ENCODE results near the gene SLX9. TPM values are rescaled to one million over a fixed set of nuclear protein-coding genes. Genes with fewer than 3 reads are reported as not detected.

Gene SLX9
- polyA plus RNA-seq, 1 donor (not counting 4 experiments of a cell fraction or from before 2014, with no cell fraction given) = 21.8 TPM

DNA sequence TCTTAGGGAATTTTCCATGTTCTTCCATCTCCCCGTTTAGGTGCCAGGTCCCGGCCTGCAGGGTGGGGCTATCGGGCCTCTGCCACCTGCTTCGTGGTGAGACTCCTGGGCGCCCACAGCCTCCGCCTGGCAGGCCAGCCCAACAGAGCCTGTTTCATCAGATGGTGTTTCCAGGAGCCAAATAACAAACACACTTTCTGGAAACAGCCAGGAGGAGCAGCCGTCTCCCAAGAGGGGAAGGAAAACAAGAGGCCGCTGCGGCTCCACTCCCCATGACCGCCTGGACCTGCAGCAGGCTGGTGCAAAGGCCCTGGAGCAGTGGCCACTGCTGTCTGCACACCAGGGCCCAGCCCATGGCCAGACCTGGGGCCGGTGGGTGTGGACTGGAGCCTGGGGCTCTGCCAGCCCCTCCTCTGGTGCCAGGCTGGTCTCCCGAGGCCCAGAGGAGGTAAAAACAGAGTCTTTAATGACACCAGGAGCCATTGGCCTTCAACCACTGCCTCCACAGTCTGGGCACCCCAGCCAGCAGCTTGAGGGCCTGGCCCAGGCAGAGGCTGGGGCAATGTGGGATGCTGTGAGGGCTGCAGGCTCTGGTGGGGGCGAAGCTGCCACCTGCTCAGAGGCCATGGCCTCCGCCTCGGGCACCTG, 55.0 kb downstream of the SLX9 start:
- FAIRE-seq (no peak), DNase-seq (ENCODE audit: low read depth, low spot score) (no peak)
- Histone ChIP-seq H3K9me3 (ENCODE audit: control insufficient read depth, low read depth, low read length) (no peaks in the 10 kb centered on the region), H4K20me1 (ENCODE audit: control insufficient read depth, extremely low read depth, insufficient read depth, low read length) (no peaks in the 10 kb centered on the region), H3K36me3 (ENCODE audit: control insufficient read depth in 2 of 2, extremely low read depth in 1 of 2, insufficient read depth in 2 of 2, low read length in 2 of 2) (no peaks in the 10 kb centered on the region), H3K27me3 (ENCODE audit: control insufficient read depth, extremely low read depth, insufficient read depth, low read length) (peaks cover 11% of the 10 kb centered on the region), H3K79me2 (ENCODE audit: control insufficient read depth, insufficient read depth, low read length) (no peaks in the 10 kb centered on the region), H3K4me2 (ENCODE audit: control insufficient read depth, extremely low read depth, insufficient read depth, low read depth, low read length) (peak overlapping the region; percentile 16), H2AFZ (ENCODE audit: control insufficient read depth, low read length) (no peak overlapping the region), H3K4me3 (ENCODE audit: control insufficient read depth in 2 of 3, extremely low read depth in 1 of 3, insufficient read depth in 2 of 3, low read depth in 1 of 3, low read length in 3 of 3) (no peak overlapping the region), H3K4me1 (ENCODE audit: control insufficient read depth, extremely low read depth, insufficient read depth, low read length) (peaks cover 15% of the 10 kb centered on the region), H3K27ac (ENCODE audit: control insufficient read depth, insufficient read depth, low read length) (no peak overlapping the region), H3K9ac (ENCODE audit: control insufficient read depth, extremely low read depth, insufficient read depth, low read length) (no peak overlapping the region), H3K9me1 (ENCODE audit: control insufficient read depth, extremely low read depth, insufficient read depth, low read length) (no peaks in the 10 kb centered on the region)
- dilution Hi-C loops (cut with MboI; ENCODE audit: extremely low pct_ligation_motif_present, low sequenced_read_pairs) = no loop called here
- no peak for TF ChIP-seq EZH2 (IDR thresholded peaks at IDR 0.05; ENCODE audit: low read length)
- TF ChIP-seq, protein P1, sequence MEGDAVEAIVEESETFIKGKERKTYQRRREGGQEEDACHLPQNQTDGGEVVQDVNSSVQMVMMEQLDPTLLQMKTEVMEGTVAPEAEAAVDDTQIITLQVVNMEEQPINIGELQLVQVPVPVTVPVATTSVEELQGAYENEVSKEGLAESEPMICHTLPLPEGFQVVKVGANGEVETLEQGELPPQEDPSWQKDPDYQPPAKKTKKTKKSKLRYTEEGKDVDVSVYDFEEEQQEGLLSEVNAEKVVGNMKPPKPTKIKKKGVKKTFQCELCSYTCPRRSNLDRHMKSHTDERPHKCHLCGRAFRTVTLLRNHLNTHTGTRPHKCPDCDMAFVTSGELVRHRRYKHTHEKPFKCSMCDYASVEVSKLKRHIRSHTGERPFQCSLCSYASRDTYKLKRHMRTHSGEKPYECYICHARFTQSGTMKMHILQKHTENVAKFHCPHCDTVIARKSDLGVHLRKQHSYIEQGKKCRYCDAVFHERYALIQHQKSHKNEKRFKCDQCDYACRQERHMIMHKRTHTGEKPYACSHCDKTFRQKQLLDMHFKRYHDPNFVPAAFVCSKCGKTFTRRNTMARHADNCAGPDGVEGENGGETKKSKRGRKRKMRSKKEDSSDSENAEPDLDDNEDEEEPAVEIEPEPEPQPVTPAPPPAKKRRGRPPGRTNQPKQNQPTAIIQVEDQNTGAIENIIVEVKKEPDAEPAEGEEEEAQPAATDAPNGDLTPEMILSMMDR (optimal IDR thresholded peaks at IDR 0.05 in 1 of 3, IDR thresholded peaks at IDR 0.05 in 1 of 3, conservative IDR thresholded peaks at IDR 0.05 in 1 of 3; ENCODE audit: extremely low read depth in 1 of 3, insufficient read depth in 2 of 3, low read length in 3 of 3) = peak in 1 of 3 experiments; percentile 6

- TF ChIP-seq, protein P1 (optimal IDR thresholded peaks at IDR 0.05 in 1 of 3, IDR thresholded peaks at IDR 0.05 in 1 of 3, conservative IDR thresholded peaks at IDR 0.05 in 1 of 3; ENCODE audit: extremely low read depth in 1 of 3, insufficient read depth in 2 of 3, low read length in 3 of 3) = no peak
- no peak for TF ChIP-seq EZH2 (IDR thresholded peaks at IDR 0.05; ENCODE audit: low read length)
- no peaks in the 10 kb centered on the region for H3K9me3 ChIP-seq (ENCODE audit: control insufficient read depth, low read depth, low read length)
- no peaks in the 10 kb centered on the region for H3K36me3 ChIP-seq (ENCODE audit: control insufficient read depth in 2 of 2, extremely low read depth in 1 of 2, insufficient read depth in 2 of 2, low read length in 2 of 2)
- no peaks in the 10 kb centered on the region for H3K9me1 ChIP-seq (ENCODE audit: control insufficient read depth, extremely low read depth, insufficient read depth, low read length)
- H3K4me2 ChIP-seq (ENCODE audit: control insufficient read depth, extremely low read depth, insufficient read depth, low read depth, low read length) = no peak overlapping the region
- H2AFZ ChIP-seq (ENCODE audit: control insufficient read depth, low read length) = no peak overlapping the region
- no peaks in the 10 kb centered on the region for H4K20me1 ChIP-seq (ENCODE audit: control insufficient read depth, extremely low read depth, insufficient read depth, low read length)
- peaks cover 20% of the 10 kb centered on the region for H3K4me1 ChIP-seq (ENCODE audit: control insufficient read depth, extremely low read depth, insufficient read depth, low read length)
- no peak overlapping the region for H3K9ac ChIP-seq (ENCODE audit: control insufficient read depth, extremely low read depth, insufficient read depth, low read length)
- H3K79me2 ChIP-seq (ENCODE audit: control insufficient read depth, insufficient read depth, low read length) = no peaks in the 10 kb centered on the region
- dilution Hi-C loops (cut with MboI; ENCODE audit: extremely low pct_ligation_motif_present, low sequenced_read_pairs) = no loop called here
- H3K4me3 ChIP-seq (ENCODE audit: control insufficient read depth in 2 of 3, extremely low read depth in 1 of 3, insufficient read depth in 2 of 3, low read depth in 1 of 3, low read length in 3 of 3) = no peak overlapping the region
- peaks cover 13% of the 10 kb centered on the region for H3K27me3 ChIP-seq (ENCODE audit: control insufficient read depth, extremely low read depth, insufficient read depth, low read length)
- DNase-seq (ENCODE audit: low read depth, low spot score) (no peak), FAIRE-seq (no peak)
- no peak overlapping the region for H3K27ac ChIP-seq (ENCODE audit: control insufficient read depth, insufficient read depth, low read length)
Measured at GRCh38 chr21:44995343-44995941, 55.6 kb downstream of the SLX9 start.

All from keratinocyte (primary cell).